Thyroid gland (tissue), 4 donors: ENCODE results near the gene PRDM2.

Source experiments
- CTCF ChIP-seq, 6 experiments: fragments of 200-600 bp in 3 of 6; fragments of 450-650 bp in 3 of 6; sonication (generic) in 3 of 6; IDR thresholded peaks; one replicate each; pipeline ENCODE4 v1.5.1; 2016 to 2019; ENCODE audit warnings: antibody characterized with exemption in 6 of 6, mild to moderate bottlenecking in 2 of 6, inconsistent platforms in 1 of 6, moderate library complexity in 1 of 6
- POLR2A ChIP-seq, 2 donors: fragments of 450-650 bp; IDR thresholded peaks; one replicate each; pipeline ENCODE4 v1.6.1; 2017; ENCODE audit warnings: antibody characterized with exemption in 2 of 2, mild to moderate bottlenecking in 2 of 2, moderate library complexity in 1 of 2

DNA sequence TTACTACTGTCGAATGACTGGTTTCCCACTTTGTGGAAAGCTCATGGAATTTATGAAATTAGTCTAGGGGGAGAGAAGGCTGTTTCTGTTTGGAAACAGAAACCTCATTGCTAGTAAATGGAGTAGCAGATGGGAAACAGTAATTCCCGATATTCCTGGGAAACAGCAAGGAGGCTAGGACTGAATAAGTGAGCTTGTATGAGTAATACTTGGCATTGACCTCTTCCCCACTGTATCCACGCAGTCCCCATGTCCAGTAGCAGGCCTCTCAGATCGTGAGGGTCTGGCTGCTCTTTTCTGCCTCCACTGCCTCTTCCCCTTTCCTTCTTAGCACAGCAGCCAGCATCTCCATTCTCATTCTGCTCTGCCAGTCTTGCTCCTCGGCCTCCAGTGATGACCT lies 75.5 kb downstream of the PRDM2 start:
- no peak for TF ChIP-seq CTCF (IDR thresholded peaks at IDR 0.05)
- TF ChIP-seq POLR2A (IDR thresholded peaks at IDR 0.05) = no peak
